CD4-positive, alpha-beta T cell treated with Interleukin-1 beta for 1 hour (primary cell): ENCODE results near the gene AMH.

Experiments
- DNase-seq, 2 donors: peaks; one replicate each; pipeline ENCODE4 v3.0.0-alpha.2; 2020 to 2022

The AMH gene

GRCh38 chr19:2221918-2222317 is 27.2 kb upstream of the AMH start:
- DNase-seq: no peak

- DNase-seq: no peak
These were observed 25.7 kb upstream of the AMH start for GRCh38 chr19:2223391-2223790.

- peak; percentile 37 to 64 for DNase-seq
These were observed 25.2 kb upstream of the AMH start for GRCh38 chr19:2223959-2224358.

- DNase-seq: no peak
These were observed 24.3 kb upstream of the AMH start for GRCh38 chr19:2224754-2225349.

GRCh38 chr19:2225415-2226050 is 23.6 kb upstream of the AMH start:
- no peak for DNase-seq

GRCh38 chr19:2226051-2226839 is 22.9 kb upstream of the AMH start:
- DNase-seq: no peak

GRCh38 chr19:2226840-2227360 is 22.2 kb upstream of the AMH start:
- no peak for DNase-seq

GRCh38 chr19:2227415-2228156 is 21.5 kb upstream of the AMH start:
- peak in 1 of 2 donors; percentile 51 for DNase-seq

GRCh38 chr19:2228157-2229030 is 20.7 kb upstream of the AMH start:
- DNase-seq: no peak

GRCh38 chr19:2229103-2230032 is 19.8 kb upstream of the AMH start:
- no peak for DNase-seq

GRCh38 chr19:2230033-2230531 is 19.0 kb upstream of the AMH start:
- no peak for DNase-seq

- no peak for DNase-seq
These were observed 18.2 kb upstream of the AMH start for GRCh38 chr19:2230807-2231533.

GRCh38 chr19:2231621-2232221 is 17.4 kb upstream of the AMH start:
- DNase-seq: no peak

- no peak for DNase-seq
These were observed 16.6 kb upstream of the AMH start for GRCh38 chr19:2232286-2233151.

- DNase-seq: no peak
These were observed 15.4 kb upstream of the AMH start for GRCh38 chr19:2233601-2234280.

GRCh38 chr19:2234996-2235380 is 14.1 kb upstream of the AMH start:
- no peak for DNase-seq

GRCh38 chr19:2235381-2236063 is 13.6 kb upstream of the AMH start:
- DNase-seq: no peak

- no peak for DNase-seq
These were observed 13.1 kb upstream of the AMH start for GRCh38 chr19:2236064-2236313.
